Natural killer cell treated with Interleukin-12 subunit alpha and Interleukin-12 subunit beta and Interleukin-15 and Interleukin-18, amount 100 ng/mL, for 72 hours (primary cell): Measurements from ENCODE around the gene TUBB2A. TPM values are rescaled to one million over a fixed set of nuclear protein-coding genes. Genes with fewer than 3 reads are reported as not detected.
"Not testable (repeated sequence)": the region's sequence is repeated elsewhere in the genome, so short reads cannot be mapped to it uniquely, and the experiment has no call there.

ENCODE experiments used
- ATAC-seq, 2 donors: fragments of 150-1000 bp; cut with Tn5 transposase in 1 of 2; sonication (Bioruptor Pico), chemical (Tn5 transposase) in 1 of 2; 2 replicates each; pipeline ENCODE4 v1.10.0; 2021
- DNase-seq: peaks from one replicate; pipeline ENCODE4 v3.0.0; 2022; ENCODE audit warnings: low spot score
- H3K27ac Mint-ChIP-seq, 2 donors: 1 replicate in 1 of 2; 2 replicates in 1 of 2; pipeline ENCODE4 v1.8.0; 2022; ENCODE audit warnings: mixed read lengths in 2 of 2, mild to moderate bottlenecking in 1 of 2, moderate library complexity in 1 of 2
- H3K27me3 Mint-ChIP-seq, 2 donors: 1 replicate in 1 of 2; 2 replicates in 1 of 2; pipeline ENCODE4 v1.8.0; 2022; ENCODE audit warnings: mixed read lengths in 2 of 2
- H3K36me3 Mint-ChIP-seq: one replicate; pipeline ENCODE4 v1.8.0; 2022; ENCODE audit warnings: mixed read lengths
- H3K4me1 Mint-ChIP-seq, 2 donors: 1 replicate in 1 of 2; 2 replicates in 1 of 2; pipeline ENCODE4 v1.8.0; 2022; ENCODE audit warnings: low read depth in 2 of 2, mixed read lengths in 2 of 2, mild to moderate bottlenecking in 1 of 2
- H3K4me3 Mint-ChIP-seq: one replicate; pipeline ENCODE4 v1.8.0; 2022; ENCODE audit warnings: mixed read lengths
- H3K9me3 Mint-ChIP-seq: 2 replicates; pipeline ENCODE4 v1.8.0; 2022; ENCODE audit warnings: mixed read lengths
- total RNA-seq, 2 donors: library from RNA; stranded (reverse); gene quantifications; one replicate each; pipeline ENCODE4 v1.2.3, GENCODE V29; 2022

Gene TUBB2A
- total RNA-seq, 2 donors from 2014 or later, result 1.7 to 5.8 TPM

DNA sequence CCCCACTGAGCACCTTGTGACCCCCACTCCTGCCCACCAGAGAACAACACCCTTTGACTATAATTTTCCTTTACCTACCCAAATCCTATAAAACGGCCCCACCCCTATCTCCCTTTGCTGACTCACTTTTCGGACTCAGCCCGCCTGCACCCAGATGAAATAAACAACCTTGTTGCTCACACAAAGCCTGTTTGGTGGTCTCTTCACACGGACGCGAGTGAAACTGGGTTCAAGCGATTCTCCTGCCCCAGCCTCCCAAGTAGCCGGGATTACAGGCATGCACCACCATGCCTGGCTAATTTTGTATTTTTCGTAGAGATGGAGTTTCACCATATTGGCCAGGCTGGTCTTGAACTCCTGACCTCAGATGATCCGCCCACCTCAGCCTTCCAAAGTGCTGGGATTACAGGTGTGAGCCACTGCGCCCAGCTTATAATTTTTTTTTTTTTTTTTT lies 16.3 kb upstream of the TUBB2A start:
- H3K27ac Mint-ChIP-seq, H3K9me3 Mint-ChIP-seq, DNase-seq, H3K4me3 Mint-ChIP-seq, ATAC-seq, H3K4me1 Mint-ChIP-seq, H3K36me3 Mint-ChIP-seq: not testable (repeated sequence)
- H3K27me3 Mint-ChIP-seq, result peaks cover 0 to 12% of the 10 kb centered on the region in 2 donors

DNA sequence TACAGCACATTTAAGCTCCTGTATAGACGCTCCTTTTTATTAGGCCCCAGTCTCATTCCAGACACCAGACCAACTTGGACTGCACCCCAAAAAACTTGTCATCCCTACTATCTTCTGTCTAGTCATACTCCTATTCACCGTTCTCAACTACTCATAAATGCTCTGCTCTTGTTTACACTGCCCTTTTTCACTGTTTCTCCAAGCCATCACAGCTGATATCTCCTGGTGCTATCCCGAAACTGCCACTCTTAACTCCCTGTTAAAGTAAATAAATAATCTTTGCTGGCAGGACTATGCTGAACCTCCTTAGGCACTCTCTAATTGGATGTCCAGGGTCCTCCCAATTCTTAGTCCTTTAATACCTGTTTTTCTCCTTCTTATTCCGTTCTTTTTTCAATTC lies 15.4 kb upstream of the TUBB2A start:
- not testable (repeated sequence) for H3K27ac Mint-ChIP-seq, H3K36me3 Mint-ChIP-seq, H3K4me1 Mint-ChIP-seq, H3K4me3 Mint-ChIP-seq, H3K9me3 Mint-ChIP-seq, ATAC-seq, DNase-seq
- peaks cover 0 to 11% of the 10 kb centered on the region in 2 donors for H3K27me3 Mint-ChIP-seq

DNA sequence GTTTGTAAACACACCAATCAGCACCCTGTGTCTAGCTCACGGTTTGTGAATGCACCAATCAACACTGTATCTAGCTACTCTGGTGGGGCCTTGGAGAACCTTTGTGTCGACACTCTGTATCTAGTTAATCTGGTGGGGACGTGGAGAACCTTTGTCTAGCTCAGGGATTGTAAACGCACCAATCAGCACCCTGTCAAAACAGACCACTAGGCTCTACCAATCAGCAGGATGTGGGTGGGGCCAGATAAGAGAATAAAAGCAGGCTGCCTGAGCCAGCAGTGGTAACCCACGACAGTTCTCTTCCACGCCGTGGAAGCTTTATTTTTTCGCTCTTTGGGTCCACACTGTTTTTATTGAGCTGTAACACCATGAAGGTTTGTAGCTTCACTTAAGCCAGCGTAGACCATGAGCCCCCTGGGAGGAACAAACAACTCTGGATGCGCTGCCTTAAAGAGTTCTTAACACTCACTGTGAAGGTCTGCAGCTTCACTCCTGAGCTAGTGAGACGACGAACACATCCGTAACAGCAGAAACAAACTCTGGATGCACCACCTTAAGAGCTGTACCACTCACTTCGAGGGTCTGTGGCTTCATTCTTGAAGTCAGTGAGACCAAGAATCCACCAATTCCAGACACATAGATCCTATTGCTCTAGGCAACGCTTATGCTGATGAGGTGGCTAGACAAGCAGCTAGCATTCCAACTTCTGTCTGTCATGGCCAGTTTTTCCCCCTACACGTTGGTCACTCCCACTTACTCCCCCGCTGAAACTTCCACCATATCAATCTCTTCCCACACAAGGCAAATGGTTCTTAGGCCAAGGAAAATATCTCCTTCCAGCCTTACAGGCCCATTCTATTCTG lies 14.2 kb upstream of the TUBB2A start:
- peaks cover 10 to 17% of the 10 kb centered on the region in 2 donors for H3K27me3 Mint-ChIP-seq
- H3K27ac Mint-ChIP-seq, ATAC-seq, H3K4me1 Mint-ChIP-seq, H3K36me3 Mint-ChIP-seq, DNase-seq, H3K9me3 Mint-ChIP-seq, H3K4me3 Mint-ChIP-seq: not testable (repeated sequence)

DNA sequence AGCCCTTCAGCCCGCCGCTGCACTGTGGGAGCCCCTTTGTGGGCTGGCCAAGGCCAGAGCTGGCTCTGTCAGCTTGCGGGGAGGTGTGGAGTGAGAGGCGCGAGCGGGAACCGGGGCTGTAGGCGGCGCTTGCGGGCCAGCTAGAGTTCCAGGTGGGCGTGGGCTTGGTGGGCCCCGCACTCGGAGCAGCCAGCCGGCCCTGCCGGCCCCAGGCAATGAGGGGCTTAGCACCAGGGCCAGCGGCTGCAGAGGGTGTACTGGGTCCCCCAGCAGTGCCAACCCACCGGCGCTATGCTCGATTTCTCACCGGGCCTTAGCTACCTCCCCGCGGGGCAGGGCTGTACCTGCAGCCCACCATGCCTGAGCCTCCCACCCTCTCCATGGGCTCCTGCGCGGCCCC lies 13.3 kb upstream of the TUBB2A start:
- not testable (repeated sequence) for H3K9me3 Mint-ChIP-seq, H3K27ac Mint-ChIP-seq, H3K36me3 Mint-ChIP-seq, H3K4me1 Mint-ChIP-seq, DNase-seq, ATAC-seq, H3K4me3 Mint-ChIP-seq
- H3K27me3 Mint-ChIP-seq, result peaks cover 16 to 17% of the 10 kb centered on the region in 2 donors

DNA sequence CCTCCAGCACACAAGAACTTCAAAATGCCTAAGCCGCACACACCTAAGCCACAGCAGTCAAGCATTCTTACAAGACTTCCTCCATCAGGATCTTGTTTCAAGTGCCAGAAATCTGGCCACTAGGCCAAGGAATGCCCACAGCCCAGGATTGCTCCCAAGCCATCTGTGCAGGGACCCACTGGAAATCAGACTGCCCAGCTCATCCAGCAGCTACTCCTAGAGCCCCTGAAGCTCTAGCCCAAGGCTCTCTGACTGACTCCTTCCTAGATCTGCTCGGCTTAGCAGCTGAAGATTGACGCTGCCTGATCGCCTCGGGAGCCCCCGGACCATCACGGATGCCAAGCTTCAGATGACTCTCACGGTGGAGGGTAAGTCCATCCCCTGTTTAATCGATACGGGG lies 10.7 kb upstream of the TUBB2A start:
- not testable (repeated sequence) for DNase-seq, H3K9me3 Mint-ChIP-seq, H3K36me3 Mint-ChIP-seq, ATAC-seq, H3K4me1 Mint-ChIP-seq, H3K27ac Mint-ChIP-seq, H3K4me3 Mint-ChIP-seq
- H3K27me3 Mint-ChIP-seq, result peaks cover 17 to 20% of the 10 kb centered on the region in 2 donors

DNA sequence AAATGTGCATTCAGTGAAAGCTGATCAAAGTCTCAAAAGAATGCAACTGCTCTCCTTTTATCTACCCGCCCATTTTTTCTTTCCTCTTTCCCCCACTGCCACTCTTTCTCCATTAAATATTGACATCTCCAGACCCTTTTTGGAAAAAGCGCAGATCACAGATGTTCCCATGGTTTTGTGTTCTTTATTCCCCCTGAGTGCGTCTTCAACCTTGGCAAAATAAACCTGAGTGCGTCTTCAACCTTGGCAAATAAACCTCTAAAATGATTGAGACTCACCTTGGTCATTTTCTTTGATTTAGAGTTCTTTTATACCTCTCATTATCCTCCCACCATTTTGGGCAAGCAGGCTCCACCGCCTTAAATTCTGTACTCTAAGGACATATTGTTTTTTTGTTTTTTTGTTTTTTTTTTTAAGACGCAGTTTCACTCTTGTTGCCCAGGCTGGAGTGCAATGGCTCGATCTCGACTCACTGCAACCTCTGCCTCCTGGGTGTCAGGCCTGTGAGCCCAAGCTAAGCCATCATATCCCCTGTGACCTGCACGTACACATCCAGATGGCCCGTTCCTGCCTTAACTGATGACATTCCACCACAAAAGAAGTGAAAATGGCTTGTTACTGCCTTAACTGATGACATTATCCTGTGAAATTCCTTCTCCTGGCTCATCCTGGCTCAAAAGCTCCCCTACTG lies 9.3 kb upstream of the TUBB2A start:
- Mint-ChIP-seq H3K4me1 (peaks cover 11 to 14% of the 10 kb centered on the region in 2 donors), H3K27me3 (peaks cover 14 to 20% of the 10 kb centered on the region in 2 donors)
- H3K9me3 Mint-ChIP-seq, ATAC-seq, H3K27ac Mint-ChIP-seq, DNase-seq, H3K4me3 Mint-ChIP-seq, H3K36me3 Mint-ChIP-seq: not testable (repeated sequence)

DNA sequence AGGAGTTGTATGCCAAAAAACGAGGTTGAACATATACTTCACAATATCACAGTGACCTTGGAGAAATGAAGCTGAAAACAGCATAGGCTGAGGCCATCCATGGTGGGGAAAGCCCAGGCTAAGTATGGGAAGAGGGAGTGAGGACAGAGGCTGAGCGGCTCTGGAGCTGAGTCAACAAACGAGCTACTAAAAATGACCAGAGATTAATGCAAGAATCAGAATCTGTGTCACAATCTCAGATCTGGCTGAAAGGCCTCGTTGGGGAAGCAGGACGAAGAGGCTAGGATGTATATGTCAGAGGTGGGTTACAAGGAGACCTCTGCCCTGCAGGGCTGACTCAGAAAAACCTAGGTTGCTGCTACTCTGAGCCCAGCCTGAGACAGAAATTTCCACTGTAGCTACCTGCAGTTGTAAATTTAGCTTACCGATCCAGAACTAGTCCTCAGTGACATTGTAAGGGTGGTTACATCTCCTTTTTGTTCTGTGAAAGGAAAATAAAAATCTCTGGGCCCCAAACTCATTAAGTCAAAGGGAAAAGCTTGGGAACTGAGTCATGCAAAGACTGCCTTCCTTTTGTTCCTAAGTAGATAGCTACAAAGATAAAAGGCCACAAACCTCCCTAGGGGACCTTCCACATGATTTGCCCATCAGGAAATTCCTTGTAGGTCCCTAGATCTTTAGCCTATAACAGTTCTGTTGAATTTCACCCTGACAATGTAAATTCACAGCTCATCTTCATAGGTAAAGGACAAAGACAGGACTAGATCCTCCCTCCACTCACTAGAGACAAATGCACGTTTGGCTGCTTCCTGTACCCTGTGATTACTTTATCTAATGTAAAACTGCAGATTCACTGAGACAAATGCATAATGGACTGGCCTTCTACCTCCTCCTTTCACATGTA lies 8.5 kb upstream of the TUBB2A start:
- DNase-seq (no peak), ATAC-seq (no peak)
- Mint-ChIP-seq H3K36me3 (no peaks in the 10 kb centered on the region), H3K4me3 (no peak overlapping the region), H3K9me3 (no peaks in the 10 kb centered on the region), H3K4me1 (peaks cover 14% of the 10 kb centered on the region in 2 donors), H3K27me3 (peaks cover 17 to 20% of the 10 kb centered on the region in 2 donors), H3K27ac (no peak overlapping the region)

DNA sequence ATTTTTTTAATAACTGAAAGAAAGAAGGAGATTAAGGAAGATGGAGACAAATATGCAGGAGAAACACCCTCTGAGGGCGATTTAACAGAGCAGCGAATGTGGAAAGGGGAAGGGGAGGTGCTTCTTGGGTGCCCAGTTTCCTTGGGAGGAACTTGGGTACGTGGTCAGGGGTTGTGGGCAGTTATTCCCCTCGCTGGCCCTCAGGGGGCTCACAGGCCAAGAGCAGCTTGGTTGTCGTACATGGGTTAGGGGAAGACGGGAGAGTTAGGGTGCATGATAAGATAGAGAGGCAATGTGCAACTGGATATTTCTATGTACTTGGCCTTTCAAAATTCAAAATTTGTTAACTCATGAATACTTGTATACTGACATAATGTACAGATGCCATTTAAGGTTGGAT lies 7.0 kb upstream of the TUBB2A start:
- peaks cover 23 to 30% of the 10 kb centered on the region in 2 donors for H3K27me3 Mint-ChIP-seq
- no peak overlapping the region for H3K27ac Mint-ChIP-seq
- no peaks in the 10 kb centered on the region for H3K36me3 Mint-ChIP-seq
- H3K4me3 Mint-ChIP-seq, result no peak overlapping the region
- peaks cover 18 to 19% of the 10 kb centered on the region in 2 donors for H3K4me1 Mint-ChIP-seq
- DNase-seq (no peak), ATAC-seq (no peak)
- peaks cover 3% of the 10 kb centered on the region for H3K9me3 Mint-ChIP-seq

DNA sequence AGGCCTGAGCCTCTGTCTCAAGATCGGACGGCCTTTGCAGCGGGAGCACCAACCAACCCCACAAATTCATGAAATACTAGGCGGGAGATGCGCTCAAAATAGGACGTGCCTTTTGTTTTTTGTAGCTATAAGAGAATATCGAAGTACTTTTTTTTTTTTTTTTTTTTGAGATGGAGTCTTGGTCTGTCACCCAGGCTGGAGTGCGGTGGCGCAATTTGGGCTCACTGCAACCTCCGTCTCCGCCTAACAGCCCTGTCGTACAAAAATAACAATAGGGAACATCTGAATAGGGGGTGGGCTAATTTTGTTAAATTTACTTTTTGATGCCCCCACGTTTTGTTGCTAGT lies 5.9 kb upstream of the TUBB2A start:
- Mint-ChIP-seq H3K4me1 (peaks cover 18 to 19% of the 10 kb centered on the region in 2 donors), H3K36me3 (no peaks in the 10 kb centered on the region), H3K9me3 (peaks cover 3% of the 10 kb centered on the region), H3K27me3 (peaks cover 23 to 30% of the 10 kb centered on the region in 2 donors), H3K4me3 (peak overlapping the region; percentile 73), H3K27ac (no peak overlapping the region)
- DNase-seq (no peak), ATAC-seq (no peak)

DNA sequence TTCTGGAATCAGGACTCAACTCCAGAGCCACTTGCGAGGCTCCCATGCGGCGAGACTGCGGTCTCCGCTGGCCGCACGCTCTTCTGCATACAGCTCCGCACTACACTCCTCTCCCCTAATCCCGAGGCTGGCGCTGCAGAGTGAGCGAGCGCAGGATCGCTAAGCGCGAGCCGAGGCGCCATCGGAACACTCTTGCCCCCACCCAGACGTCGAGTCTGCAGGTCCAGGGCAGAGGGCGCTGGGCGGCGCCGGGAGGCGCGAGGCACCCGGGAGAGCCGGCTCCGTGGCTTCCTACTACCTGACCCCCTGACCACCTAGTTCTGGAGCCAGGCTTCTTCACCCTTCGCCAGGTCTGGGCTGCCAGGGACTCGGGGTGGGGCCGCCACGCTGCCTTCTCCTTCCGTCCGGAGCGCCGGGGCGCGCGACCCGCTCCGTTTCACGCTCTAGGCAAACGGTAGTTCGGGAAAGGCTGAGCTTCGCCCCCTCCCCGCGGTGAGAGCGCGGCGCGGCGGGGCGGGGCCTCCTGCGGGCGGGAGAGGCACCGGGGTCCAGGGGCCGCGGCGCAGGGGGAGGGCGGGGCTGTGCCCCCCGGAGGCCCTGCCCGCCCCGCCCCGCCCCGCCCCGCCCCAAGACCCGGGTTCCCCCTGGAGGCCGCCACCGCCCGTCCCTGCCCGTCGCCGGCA lies 5.4 kb upstream of the TUBB2A start:
- H3K9me3 Mint-ChIP-seq, result peaks cover 3% of the 10 kb centered on the region
- H3K36me3 Mint-ChIP-seq, result no peaks in the 10 kb centered on the region
- DNase-seq (peak; percentile 67), ATAC-seq (peak; percentile 79 to 88)
- peak overlapping the region; percentile 73 for H3K4me3 Mint-ChIP-seq
- peaks cover 23 to 30% of the 10 kb centered on the region in 2 donors for H3K27me3 Mint-ChIP-seq
- H3K4me1 Mint-ChIP-seq, result peaks cover 18 to 19% of the 10 kb centered on the region in 2 donors
- H3K27ac Mint-ChIP-seq, result no peak overlapping the region

DNA sequence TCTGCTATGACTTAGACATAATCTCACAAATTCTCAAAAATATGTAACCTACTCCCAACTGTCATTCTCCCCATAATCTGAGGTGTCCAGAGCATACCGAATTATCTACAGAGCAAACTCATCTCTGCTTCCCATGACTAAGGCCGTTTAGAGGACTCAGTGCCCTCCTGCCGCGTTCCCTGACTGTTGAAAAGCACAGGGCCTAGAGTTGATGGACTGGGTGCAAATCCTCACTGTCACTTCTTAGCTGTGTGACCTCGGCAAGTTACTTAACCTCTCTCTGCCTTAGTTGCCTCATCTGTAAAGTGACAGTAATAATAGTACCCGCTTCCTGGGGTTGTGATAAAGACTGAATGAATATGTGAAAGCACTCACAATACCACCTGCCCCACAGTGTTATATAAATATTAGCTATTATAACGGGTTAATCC lies 4.7 kb upstream of the TUBB2A start:
- Mint-ChIP-seq H3K27ac (peak overlapping the region in 1 of 2 donors; percentile 19), H3K4me1 (peaks cover 18 to 19% of the 10 kb centered on the region in 2 donors), H3K27me3 (peaks cover 20 to 25% of the 10 kb centered on the region in 2 donors), H3K4me3 (peak overlapping the region; percentile 73), H3K36me3 (no peaks in the 10 kb centered on the region), H3K9me3 (peaks cover 3% of the 10 kb centered on the region)
- DNase-seq (no peak), ATAC-seq (peak in 1 of 2 donors; percentile 52)

DNA sequence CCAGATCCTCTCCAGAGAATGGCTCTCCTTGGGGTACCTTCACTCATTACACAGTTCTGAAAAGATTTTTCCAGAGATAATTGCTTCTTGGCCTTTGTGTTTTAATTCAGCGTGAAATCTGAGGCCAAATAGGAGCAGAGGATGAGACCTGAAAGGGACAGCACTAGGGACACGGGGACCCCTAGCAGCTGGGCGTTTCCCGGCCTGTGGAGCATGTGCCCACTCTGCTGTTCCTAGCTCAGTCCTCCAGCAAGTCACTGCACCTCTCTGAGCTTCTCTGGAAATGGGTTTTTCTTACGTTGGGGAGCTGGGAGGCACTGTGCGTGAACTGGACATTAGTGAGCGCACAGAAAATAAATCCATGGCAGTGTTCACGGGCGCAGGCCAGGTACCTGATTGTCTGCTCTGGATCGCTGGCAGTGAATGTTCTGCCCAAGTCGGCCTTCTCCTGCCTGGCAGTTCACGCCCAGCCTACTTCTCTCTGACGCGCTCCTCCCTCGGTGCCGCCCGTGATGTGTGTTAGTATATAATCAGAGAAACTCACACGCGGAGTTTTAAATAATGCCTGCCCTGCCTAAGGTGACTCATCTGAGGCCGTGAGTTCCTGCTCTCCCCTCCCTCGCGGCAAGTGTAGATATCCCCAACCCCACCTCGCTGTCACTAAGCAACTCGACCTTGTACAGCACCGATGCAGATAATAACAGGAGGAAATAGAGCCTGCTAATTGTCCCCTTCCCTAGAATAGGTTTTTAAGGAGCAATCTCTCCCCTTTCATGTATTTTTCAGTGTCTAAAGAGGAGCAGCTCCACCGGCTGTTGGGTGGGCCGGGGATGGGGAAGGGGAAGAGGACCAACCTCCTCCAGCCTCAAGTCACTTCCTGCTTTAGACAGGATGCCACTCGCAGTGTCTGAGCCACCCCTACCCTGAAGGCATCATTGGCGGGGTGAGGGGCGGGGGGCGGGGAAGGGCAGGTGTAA lies 2.7 kb upstream of the TUBB2A start:
- ATAC-seq (no peak), DNase-seq (no peak)
- Mint-ChIP-seq H3K27me3 (peaks cover 15 to 18% of the 10 kb centered on the region in 2 donors), H3K4me3 (peak overlapping the region; percentile 38), H3K4me1 (peaks cover 24 to 25% of the 10 kb centered on the region in 2 donors), H3K9me3 (peaks cover 3% of the 10 kb centered on the region), H3K36me3 (no peaks in the 10 kb centered on the region), H3K27ac (peak overlapping the region in 1 of 2 donors; percentile 68)
